Subcutaneous abdominal adipose tissue (tissue), 5 donors: ENCODE measurements around the gene HTT.

ENCODE experiments used
- H3K27ac ChIP-seq: one replicate; pipeline ENCODE4 v1.7.0; 2013; ENCODE audit warnings: low read depth, mild to moderate bottlenecking, inconsistent platforms, low read length, moderate library complexity
- H3K27me3 ChIP-seq, 5 donors: one replicate each; pipeline ENCODE4 v1.7.0; 2013; ENCODE audit warnings: low read length in 5 of 5, inconsistent platforms in 1 of 5; ENCODE audit not compliant: control insufficient read depth in 5 of 5, insufficient read depth in 4 of 5
- H3K36me3 ChIP-seq, 5 donors: one replicate each; pipeline ENCODE4 v1.7.0; 2013; ENCODE audit warnings: low read length in 5 of 5; ENCODE audit not compliant: control insufficient read depth in 5 of 5, insufficient read depth in 5 of 5
- H3K4me1 ChIP-seq, 5 donors: one replicate each; pipeline ENCODE4 v1.7.0; 2013; ENCODE audit warnings: low read length in 5 of 5, mild to moderate bottlenecking in 3 of 5, moderate library complexity in 1 of 5; ENCODE audit not compliant: control insufficient read depth in 5 of 5, insufficient read depth in 5 of 5
- H3K4me3 ChIP-seq, 5 donors: one replicate each; pipeline ENCODE4 v1.7.0; 2013; ENCODE audit warnings: low read length in 5 of 5, low read depth in 1 of 5
- H3K9ac ChIP-seq, 5 donors: one replicate each; pipeline ENCODE4 v1.7.0; 2013; ENCODE audit warnings: low read length in 5 of 5, mild to moderate bottlenecking in 4 of 5, moderate library complexity in 3 of 5
- H3K9me3 ChIP-seq, 5 donors: one replicate each; pipeline ENCODE4 v1.7.0; 2013; ENCODE audit warnings: low read length in 5 of 5; ENCODE audit not compliant: control insufficient read depth in 5 of 5
- donor health status: healthy.
- donor health status: healthy.
- donor health status: healthy.
- donor health status: healthy.
- donor health status: healthy.

The HTT gene

DNA sequence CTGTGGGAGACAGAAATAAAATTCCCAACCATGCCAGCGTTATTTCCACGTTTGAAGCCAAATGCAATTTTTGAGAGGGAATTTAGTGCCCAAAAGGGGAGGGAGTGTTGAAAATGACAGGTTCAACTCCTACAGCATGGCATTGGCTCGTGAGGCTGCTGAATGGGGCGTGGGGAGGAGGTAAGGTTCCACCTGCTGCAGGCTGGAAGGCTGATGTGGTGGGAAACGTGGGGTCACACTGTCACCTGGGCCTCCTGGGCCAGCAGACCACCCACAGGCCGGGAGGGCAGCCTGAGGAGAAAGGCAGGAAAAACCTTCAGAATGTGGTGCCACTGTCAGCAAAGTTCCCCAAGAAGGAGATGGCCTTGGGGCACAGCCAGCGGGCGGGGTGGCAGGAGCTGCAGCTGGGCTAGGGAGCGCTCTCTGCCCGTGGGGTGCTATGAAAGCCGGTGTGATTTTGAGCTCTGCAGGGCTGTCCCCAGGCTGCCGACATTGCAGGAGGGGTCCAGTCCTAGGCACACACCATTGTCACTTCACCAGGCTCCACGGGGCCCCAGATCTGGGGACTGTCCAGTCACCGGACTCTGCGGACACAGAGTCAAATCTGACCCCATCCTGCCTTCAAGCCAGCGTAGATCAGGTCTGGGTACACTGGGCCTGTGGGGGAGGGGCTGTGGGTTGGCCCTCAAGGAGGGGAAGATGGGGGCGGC is 194.1 kb downstream of the HTT start:
- no peaks in the 10 kb centered on the region for H3K36me3 ChIP-seq
- no peaks in the 10 kb centered on the region for H3K4me1 ChIP-seq
- no peaks in the 10 kb centered on the region for H3K27me3 ChIP-seq
- H3K9me3 ChIP-seq, result peaks cover 0 to 2% (median 0%) of the 10 kb centered on the region in 5 donors
- no peak overlapping the region for H3K4me3 ChIP-seq
- no peak overlapping the region for H3K9ac ChIP-seq
- no peak overlapping the region for H3K27ac ChIP-seq

DNA sequence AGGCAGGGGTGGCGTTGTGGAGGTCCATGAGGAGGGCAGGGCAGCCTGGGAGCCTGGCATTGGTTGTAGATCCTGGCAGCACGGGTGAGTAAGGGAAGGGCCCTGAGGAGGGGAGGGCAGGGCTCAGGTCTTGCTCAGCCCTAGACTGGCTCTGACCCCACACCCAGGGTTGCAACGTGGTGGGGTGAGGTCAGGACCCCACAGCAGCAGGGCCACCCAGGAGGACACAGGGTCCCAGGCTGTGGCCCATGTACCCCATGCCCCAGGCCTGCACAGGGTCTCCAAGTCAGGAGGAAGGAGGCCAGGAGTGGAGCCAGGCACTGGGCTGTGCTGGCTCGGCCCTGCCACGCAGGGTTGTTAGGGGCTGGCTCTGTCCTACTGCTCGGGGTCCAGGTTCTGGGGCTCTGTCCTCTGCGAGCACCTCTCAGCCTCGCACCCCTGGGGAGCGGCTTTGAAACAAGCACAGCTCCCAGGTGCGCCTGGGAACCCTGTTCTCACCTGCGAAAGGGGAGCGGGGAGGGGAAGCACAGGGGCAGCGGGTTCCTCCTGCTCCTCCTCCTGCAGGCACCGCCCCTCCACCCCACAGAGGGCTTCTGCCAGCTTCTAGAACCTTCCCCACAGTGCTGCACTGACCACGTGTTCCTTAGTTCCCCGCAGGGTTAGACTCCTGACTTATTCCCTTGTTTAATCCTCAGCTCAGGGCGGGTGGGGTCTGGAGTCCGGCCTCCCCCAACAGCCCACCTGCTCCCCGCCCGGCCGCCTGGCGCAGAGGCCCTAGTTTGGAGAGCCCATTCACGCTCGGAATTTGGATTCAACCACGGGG is 194.8 kb downstream of the HTT start:
- Histone ChIP-seq H3K4me3 (no peak overlapping the region), H3K4me1 (no peaks in the 10 kb centered on the region), H3K27me3 (no peaks in the 10 kb centered on the region), H3K36me3 (no peaks in the 10 kb centered on the region), H3K9me3 (peaks cover 0 to 2% (median 0%) of the 10 kb centered on the region in 5 donors), H3K9ac (no peak overlapping the region), H3K27ac (no peak overlapping the region)

DNA sequence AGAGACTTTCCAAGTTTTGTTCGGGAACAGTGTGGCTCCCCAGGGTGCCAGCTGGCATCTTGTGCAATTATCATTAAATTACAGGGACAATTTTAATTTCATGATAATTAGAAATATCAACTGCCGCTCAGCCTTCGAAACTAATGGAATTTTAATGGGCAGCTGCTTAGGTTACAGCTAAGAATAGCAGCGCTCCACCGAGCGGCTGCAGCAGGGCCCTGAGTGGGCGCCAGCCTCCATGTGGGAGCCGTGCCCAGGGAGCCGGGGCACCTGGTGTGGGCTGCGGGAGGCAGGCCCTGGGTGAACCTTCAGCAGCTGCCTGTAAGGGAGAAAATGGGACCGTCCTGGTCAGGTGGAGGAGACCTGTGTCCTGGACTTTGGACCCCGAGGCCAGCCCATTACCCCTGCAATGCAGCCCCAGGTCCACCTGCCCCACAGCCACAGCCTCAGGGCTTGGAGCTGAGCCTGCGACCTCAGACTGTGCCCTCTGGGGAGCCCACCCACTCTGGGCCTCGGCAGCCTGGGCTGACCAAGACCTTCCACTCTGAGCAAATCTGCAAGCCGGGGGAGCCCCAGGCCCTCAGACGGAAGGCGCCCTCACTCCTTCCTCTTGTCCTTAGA is 195.6 kb downstream of the HTT start:
- Histone ChIP-seq H3K9me3 (peaks cover 0 to 2% (median 0%) of the 10 kb centered on the region in 5 donors), H3K9ac (no peak overlapping the region), H3K27me3 (no peaks in the 10 kb centered on the region), H3K4me1 (no peaks in the 10 kb centered on the region), H3K4me3 (no peak overlapping the region), H3K36me3 (no peaks in the 10 kb centered on the region), H3K27ac (no peak overlapping the region)

DNA sequence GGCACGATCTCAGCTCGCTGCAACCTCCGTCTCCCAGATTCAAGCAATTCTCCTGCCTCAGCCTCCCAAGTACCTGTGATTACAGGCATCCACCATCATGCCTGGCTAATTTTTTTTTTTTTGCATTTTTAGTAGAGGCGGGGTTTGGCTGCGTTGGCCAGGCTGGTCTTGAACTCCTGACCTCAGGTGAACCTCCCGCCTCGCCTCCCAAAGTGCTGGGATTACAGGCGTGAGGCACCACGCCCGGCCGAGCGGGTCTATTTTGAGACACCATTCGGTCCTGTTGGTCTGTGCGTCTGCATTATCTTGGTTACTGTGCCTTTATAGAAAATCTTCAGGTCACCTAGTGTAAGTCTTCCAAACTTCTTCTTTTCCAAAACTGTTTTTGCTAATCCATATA is 196.7 kb downstream of the HTT start:
- Histone ChIP-seq H3K4me1 (no peaks in the 10 kb centered on the region), H3K9me3 (peaks cover 0 to 2% (median 0%) of the 10 kb centered on the region in 5 donors), H3K27ac (no peak overlapping the region), H3K4me3 (no peak overlapping the region), H3K36me3 (no peaks in the 10 kb centered on the region), H3K9ac (no peak overlapping the region), H3K27me3 (no peaks in the 10 kb centered on the region)

DNA sequence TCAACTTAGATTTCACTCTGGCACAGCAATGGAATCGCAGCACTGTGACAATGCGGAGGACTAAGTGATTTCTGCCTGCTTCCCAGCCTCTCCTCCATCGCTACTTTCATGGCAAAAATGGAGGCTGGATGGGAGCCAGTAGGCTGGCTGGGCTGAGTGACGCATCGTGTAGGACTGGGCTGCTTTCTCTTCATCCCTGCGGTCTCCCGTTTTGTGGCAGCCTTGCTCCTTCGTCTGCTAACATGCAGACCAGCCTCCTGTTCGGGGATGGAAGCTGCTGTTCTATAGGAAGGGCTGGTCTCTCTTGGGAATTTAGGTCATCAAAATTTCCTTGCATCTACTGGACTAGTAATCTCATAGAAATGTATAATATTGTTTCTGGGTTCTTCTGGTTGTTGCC is 202.5 kb downstream of the HTT start:
- Histone ChIP-seq H3K4me1 (no peaks in the 10 kb centered on the region), H3K27ac (no peak overlapping the region), H3K36me3 (no peaks in the 10 kb centered on the region), H3K4me3 (no peak overlapping the region), H3K27me3 (no peaks in the 10 kb centered on the region), H3K9me3 (peaks cover 0 to 4% (median 0%) of the 10 kb centered on the region in 5 donors), H3K9ac (no peak overlapping the region)

DNA sequence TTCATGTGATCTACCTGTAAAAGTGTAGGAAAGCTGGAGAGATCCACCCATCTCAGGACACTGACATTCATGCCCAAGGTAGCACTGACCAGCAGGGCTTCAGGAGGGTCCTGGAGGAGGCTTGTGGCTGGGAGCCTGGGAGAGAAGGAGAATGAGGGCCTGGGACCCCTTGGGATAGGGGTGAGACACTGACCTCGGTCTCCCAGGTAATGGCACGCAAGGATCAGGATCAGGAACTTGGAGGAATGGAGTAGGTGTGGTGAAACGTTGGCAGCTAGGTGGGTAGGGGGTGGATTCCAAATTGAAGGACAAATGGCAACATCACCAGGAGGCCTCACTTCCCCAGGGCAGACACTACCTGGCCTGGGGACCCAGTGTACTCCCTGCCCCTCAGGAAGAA is 206.0 kb downstream of the HTT start:
- Histone ChIP-seq H3K27ac (no peak overlapping the region), H3K36me3 (no peaks in the 10 kb centered on the region), H3K9ac (no peak overlapping the region), H3K4me3 (no peak overlapping the region), H3K27me3 (peaks cover 0 to 3% (median 2%) of the 10 kb centered on the region in 5 donors), H3K4me1 (peaks cover 0 to 3% (median 0%) of the 10 kb centered on the region in 5 donors), H3K9me3 (peaks cover 0 to 4% (median 0%) of the 10 kb centered on the region in 5 donors)

DNA sequence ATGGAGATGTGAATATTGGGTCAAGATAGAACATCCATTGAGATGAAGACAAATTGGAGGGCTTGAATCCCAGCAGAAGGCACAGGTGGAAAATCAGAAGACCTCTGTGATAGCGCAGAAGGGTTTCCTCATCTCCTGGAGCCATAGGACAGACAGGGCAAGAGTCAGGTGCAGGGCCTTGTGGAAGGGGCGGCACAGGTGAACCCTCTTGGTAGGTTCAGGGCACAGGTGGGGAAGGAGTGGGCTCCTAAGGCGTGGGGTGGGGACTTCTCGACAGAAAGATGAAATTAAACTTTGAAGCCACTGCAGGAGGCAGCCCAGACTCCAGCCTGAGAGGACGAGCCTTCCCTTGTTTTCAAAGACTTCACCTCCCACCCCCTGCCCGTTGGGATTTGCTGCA is 209.0 kb downstream of the HTT start:
- H3K9ac ChIP-seq, result no peak overlapping the region
- H3K9me3 ChIP-seq, result peaks cover 0 to 4% (median 0%) of the 10 kb centered on the region in 5 donors
- peaks cover 0 to 20% (median 16%) of the 10 kb centered on the region in 5 donors for H3K27me3 ChIP-seq
- H3K4me3 ChIP-seq, result no peak overlapping the region
- peaks cover 0 to 30% (median 17%) of the 10 kb centered on the region in 5 donors for H3K4me1 ChIP-seq
- no peaks in the 10 kb centered on the region for H3K36me3 ChIP-seq
- no peak overlapping the region for H3K27ac ChIP-seq

DNA sequence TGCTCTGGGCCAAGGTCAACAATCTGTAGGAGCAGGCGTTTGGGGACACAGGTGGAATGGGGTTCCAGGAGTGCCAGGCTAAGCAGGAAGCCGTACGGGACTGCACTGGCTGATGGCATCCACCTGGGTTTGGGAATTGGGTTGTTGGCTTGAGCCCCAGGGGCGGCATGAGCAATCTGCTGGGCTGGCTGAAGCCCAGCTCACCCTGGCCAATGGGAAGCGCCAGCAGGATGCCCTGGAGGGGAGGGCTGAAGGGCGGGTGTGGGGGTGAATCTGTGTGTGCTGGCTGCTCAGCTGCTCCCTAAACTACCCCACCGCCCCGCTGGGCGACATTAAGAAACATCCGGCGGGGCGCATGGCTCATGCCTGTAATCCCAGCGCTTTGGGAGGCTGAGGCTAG is 209.4 kb downstream of the HTT start:
- Histone ChIP-seq H3K4me1 (peaks cover 0 to 34% (median 21%) of the 10 kb centered on the region in 5 donors), H3K9ac (no peak overlapping the region), H3K36me3 (no peaks in the 10 kb centered on the region), H3K27ac (no peak overlapping the region), H3K4me3 (no peak overlapping the region), H3K27me3 (peaks cover 0 to 22% (median 17%) of the 10 kb centered on the region in 5 donors), H3K9me3 (peaks cover 0 to 4% (median 0%) of the 10 kb centered on the region in 5 donors)

DNA sequence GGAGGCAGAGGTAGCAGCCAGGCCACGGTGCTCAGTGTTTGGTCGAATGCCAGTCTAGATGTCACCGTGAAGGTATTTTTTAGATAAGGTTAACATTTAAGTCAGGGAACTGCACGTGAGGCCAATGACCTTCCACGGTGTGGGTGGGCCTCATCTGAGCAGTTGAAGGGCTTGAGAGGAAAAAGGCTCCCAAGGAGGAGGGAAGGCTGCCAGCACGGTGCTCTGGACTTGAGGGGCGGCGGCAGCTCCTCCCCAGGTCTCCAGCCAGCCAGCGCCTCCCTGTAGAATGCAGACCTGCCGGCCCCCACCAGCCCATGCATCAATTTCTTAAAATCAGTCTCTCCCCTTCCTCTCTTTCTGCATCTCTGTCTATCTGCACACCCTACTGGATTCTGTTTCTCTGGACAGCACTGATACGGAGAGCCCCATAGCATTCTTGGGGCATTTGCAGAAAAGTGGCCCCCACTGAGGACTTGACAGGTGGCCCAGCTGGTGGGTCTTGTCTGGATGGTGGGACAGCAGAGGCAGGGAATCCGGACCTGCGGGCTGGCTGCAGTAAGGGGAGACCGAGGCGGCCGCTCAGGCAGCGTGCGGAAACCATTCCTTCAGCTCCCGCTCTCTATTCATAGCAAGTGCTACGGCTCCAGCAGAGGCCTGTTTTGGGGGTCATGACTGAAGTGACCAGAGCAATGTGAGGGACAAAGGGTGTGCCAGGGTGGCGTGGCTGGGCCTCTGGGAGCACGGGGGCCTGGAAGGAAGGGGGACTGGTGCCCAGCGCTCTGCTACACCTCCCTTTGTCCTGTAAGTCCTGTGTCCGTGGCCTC is 210.5 kb downstream of the HTT start:
- Histone ChIP-seq H3K9me3 (peaks cover 0 to 4% (median 0%) of the 10 kb centered on the region in 5 donors), H3K9ac (no peak overlapping the region), H3K4me3 (no peak overlapping the region), H3K27ac (no peak overlapping the region), H3K36me3 (no peaks in the 10 kb centered on the region), H3K4me1 (peaks cover 0 to 36% (median 23%) of the 10 kb centered on the region in 5 donors), H3K27me3 (peaks cover 0 to 22% (median 17%) of the 10 kb centered on the region in 5 donors)
